ENCODE measurements around the gene ATG9B. TPM values are rescaled to one million over a fixed set of nuclear protein-coding genes. Genes with fewer than 3 reads are reported as not detected.

Gene ATG9B
- total and polyA plus RNA-seq, 2 donors (not counting 1 experiment from before 2014, with no cell fraction given): 5.1 to 7.2 TPM

DNA sequence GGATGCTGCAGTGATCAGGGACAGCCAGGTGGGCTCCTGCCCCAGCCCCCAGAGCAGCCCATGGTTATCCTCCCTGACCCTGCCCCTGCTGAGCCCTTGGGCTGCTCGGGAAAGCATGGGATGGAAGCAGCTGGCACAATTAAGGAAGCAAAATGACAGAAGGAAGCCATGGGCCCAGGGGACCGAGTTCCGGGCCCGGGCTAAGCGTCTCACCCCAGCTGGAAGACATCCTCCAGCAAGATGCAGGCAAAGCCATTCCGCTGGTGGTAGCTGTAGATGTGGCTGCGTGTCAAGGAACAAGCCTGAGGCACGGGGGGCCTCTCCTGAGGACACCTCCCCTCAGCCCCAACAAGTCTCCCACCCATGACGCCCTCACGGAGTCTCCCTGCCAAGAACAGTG, 1.1 kb downstream of the ATG9B start:
- ATAC-seq (ENCODE audit: low read depth) (no peak), DNase-seq (no peak)
- no peaks in the 10 kb centered on the region for H4K20me1 ChIP-seq (ENCODE audit: control insufficient read depth, insufficient read depth, low read length, poor library complexity, severe bottlenecking)
- H3K27me3 ChIP-seq (replicated peaks in 1 of 4; ENCODE audit: control extremely low read depth in 1 of 4, control insufficient read depth in 3 of 4, insufficient read depth in 4 of 4, low read length in 3 of 4): peaks cover 0 to 61% (median 27%) of the 10 kb centered on the region in 4 experiments
- intact Hi-C loops (cut with micrococcal nuclease): loop anchor here (10.0 kb wide), 1 partner anchor 658 kb away; the partner anchor contains the start of gene REPIN1
- Mint-ChIP-seq H3K27ac (no peak overlapping the region), H3K27me3 (peaks cover 37% of the 10 kb centered on the region), H3K4me1 (peaks cover 26% of the 10 kb centered on the region), H3K9me3 (ENCODE audit: insufficient read depth) (no peaks in the 10 kb centered on the region), H3K4me3 (no peak overlapping the region)
- POLR2A ChIA-PET: no interaction called here
- no peak overlapping the region for H3K4me3 ChIP-seq (ENCODE audit: control extremely low read depth in 1 of 5, extremely low read depth in 1 of 5, insufficient read depth in 1 of 5, low read depth in 2 of 5, low read length in 4 of 5)
- WGBS (ENCODE audit: insufficient coverage): 87% methylated on average over 3 of the region's 10 CpGs
- H3K79me2 ChIP-seq (ENCODE audit: control insufficient read depth, insufficient read depth, low read length): no peaks in the 10 kb centered on the region
- peaks cover 20% of the 10 kb centered on the region in 2 donors for H3K4me1 ChIP-seq (ENCODE audit: control insufficient read depth in 2 of 2, insufficient read depth in 2 of 2, low read length in 2 of 2)
- H3K27ac ChIP-seq (ENCODE audit: low read length in 2 of 2): no peak overlapping the region
- CTCF ChIA-PET: interaction anchor here (1.8 kb wide), 1 partner anchor 9 kb away, joined by 5 read pairs; no protein-coding TSS in a partner anchor
- H3K4me2 ChIP-seq (replicated peaks; ENCODE audit: low read depth, low read length, poor library complexity, severe bottlenecking): no peak overlapping the region
- peaks cover 0 to 6% (median 0%) of the 10 kb centered on the region in 3 donors for H3K9me3 ChIP-seq (ENCODE audit: control extremely low read depth in 1 of 3, control insufficient read depth in 2 of 3, insufficient read depth in 1 of 3, low read length in 2 of 3)
- TF ChIP-seq EZH2 (IDR thresholded peaks at IDR 0.05; ENCODE audit: borderline replicate concordance, insufficient read depth, low read depth, low read length, poor library complexity, severe bottlenecking): no peak
- TF ChIP-seq, protein P1, sequence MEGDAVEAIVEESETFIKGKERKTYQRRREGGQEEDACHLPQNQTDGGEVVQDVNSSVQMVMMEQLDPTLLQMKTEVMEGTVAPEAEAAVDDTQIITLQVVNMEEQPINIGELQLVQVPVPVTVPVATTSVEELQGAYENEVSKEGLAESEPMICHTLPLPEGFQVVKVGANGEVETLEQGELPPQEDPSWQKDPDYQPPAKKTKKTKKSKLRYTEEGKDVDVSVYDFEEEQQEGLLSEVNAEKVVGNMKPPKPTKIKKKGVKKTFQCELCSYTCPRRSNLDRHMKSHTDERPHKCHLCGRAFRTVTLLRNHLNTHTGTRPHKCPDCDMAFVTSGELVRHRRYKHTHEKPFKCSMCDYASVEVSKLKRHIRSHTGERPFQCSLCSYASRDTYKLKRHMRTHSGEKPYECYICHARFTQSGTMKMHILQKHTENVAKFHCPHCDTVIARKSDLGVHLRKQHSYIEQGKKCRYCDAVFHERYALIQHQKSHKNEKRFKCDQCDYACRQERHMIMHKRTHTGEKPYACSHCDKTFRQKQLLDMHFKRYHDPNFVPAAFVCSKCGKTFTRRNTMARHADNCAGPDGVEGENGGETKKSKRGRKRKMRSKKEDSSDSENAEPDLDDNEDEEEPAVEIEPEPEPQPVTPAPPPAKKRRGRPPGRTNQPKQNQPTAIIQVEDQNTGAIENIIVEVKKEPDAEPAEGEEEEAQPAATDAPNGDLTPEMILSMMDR (IDR thresholded peaks at IDR 0.05): no peak
- H3K36me3 ChIP-seq (replicated peaks in 1 of 2; ENCODE audit: control extremely low read depth in 1 of 2, control insufficient read depth in 1 of 2, extremely low read depth in 1 of 2, insufficient read depth in 2 of 2, low read length in 1 of 2): no peaks in the 10 kb centered on the region
- no peak overlapping the region for H2AFZ ChIP-seq (ENCODE audit: insufficient read depth, low read depth, low read length, poor library complexity, severe bottlenecking)
- H3K9ac ChIP-seq (ENCODE audit: low read length): no peak overlapping the region

DNA sequence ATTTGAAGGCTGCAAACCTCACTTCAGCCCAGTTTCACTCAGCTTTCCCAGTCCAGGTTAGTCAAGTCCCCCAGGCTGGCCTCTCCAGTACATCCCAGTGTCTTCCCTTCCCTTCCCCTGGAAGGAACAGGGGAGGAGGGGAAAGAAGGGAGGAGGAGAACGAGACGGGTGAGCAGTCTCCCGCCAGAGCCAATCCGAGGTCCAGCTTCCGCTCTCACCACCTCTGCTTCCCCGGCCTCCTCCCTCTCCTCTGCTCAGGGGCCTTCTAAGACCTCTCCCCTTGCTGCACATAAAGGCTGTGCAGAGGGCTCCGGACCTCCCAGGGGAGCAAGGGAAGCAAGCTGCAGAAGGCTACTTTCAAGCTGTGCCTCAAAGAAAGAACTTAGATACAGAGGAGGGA, 4.1 kb downstream of the ATG9B start:
- DNase-seq (no peak), ATAC-seq (ENCODE audit: low read depth) (no peak)
- Histone ChIP-seq H3K4me3 (ENCODE audit: control extremely low read depth in 1 of 5, extremely low read depth in 1 of 5, insufficient read depth in 1 of 5, low read depth in 2 of 5, low read length in 4 of 5) (no peak overlapping the region), H4K20me1 (ENCODE audit: control insufficient read depth, insufficient read depth, low read length, poor library complexity, severe bottlenecking) (no peaks in the 10 kb centered on the region), H3K9me3 (ENCODE audit: control extremely low read depth in 1 of 3, control insufficient read depth in 2 of 3, insufficient read depth in 1 of 3, low read length in 2 of 3) (peaks cover 0 to 13% (median 0%) of the 10 kb centered on the region in 3 donors), H3K4me1 (ENCODE audit: control insufficient read depth in 2 of 2, insufficient read depth in 2 of 2, low read length in 2 of 2) (peaks cover 22% of the 10 kb centered on the region in 2 donors), H2AFZ (ENCODE audit: insufficient read depth, low read depth, low read length, poor library complexity, severe bottlenecking) (no peak overlapping the region), H3K79me2 (ENCODE audit: control insufficient read depth, insufficient read depth, low read length) (no peaks in the 10 kb centered on the region), H3K4me2 (replicated peaks; ENCODE audit: low read depth, low read length, poor library complexity, severe bottlenecking) (no peak overlapping the region), H3K27ac (ENCODE audit: low read length in 2 of 2) (no peak overlapping the region), H3K36me3 (replicated peaks in 1 of 2; ENCODE audit: control extremely low read depth in 1 of 2, control insufficient read depth in 1 of 2, extremely low read depth in 1 of 2, insufficient read depth in 2 of 2, low read length in 1 of 2) (no peaks in the 10 kb centered on the region), H3K9ac (ENCODE audit: low read length) (no peak overlapping the region), H3K27me3 (replicated peaks in 1 of 4; ENCODE audit: control extremely low read depth in 1 of 4, control insufficient read depth in 3 of 4, insufficient read depth in 4 of 4, low read length in 3 of 4) (peaks cover 0 to 51% (median 21%) of the 10 kb centered on the region in 4 experiments)
- ChIA-PET POLR2A (interaction anchor here (0.6 kb wide), 1 partner anchor 318 kb away, joined by 3 read pairs; no protein-coding TSS in a partner anchor), CTCF (interaction anchor here (2.0 to 3.9 kb wide), 4 partner anchors 9 to 122 kb away, joined by 6 to 25 read pairs (median 15); partner anchors contain the start of gene ABCB8)
- Mint-ChIP-seq H3K4me1 (peaks cover 29% of the 10 kb centered on the region), H3K27me3 (peaks cover 38% of the 10 kb centered on the region), H3K27ac (no peak overlapping the region), H3K9me3 (ENCODE audit: insufficient read depth) (no peaks in the 10 kb centered on the region), H3K4me3 (peak overlapping the region; percentile 71)
- WGBS (ENCODE audit: insufficient coverage): no CpG with 5 or more reads among the region's 7 CpGs
- TF ChIP-seq EZH2 (IDR thresholded peaks at IDR 0.05; ENCODE audit: borderline replicate concordance, insufficient read depth, low read depth, low read length, poor library complexity, severe bottlenecking): no peak
- TF ChIP-seq, protein P1 (IDR thresholded peaks at IDR 0.05): no peak
- intact Hi-C loops (cut with micrococcal nuclease): loop anchor here (10.0 kb wide), 1 partner anchor 655 kb away; the partner anchor contains the start of gene REPIN1
